ENCODE data around the gene ACTN2. TPM values are rescaled to one million over a fixed set of nuclear protein-coding genes. Genes with fewer than 3 reads are reported as not detected.

Gene ACTN2
- total RNA-seq, 1 experiment from 2014 or later, result 0.49 TPM

GRCh38 chr1:236786453-236786852 lies 100.2 kb downstream of the ACTN2 start:
- intact Hi-C loops (cut with micrococcal nuclease; ENCODE audit: unreplicated experiment), result no loop called here
- in situ Hi-C loops (cut with HindIII; ENCODE audit: low pct_unique_long_range_greater_than_20kb, low sequenced_read_pairs), result no loop called here
- H3K4me3 ChIP-seq (ENCODE audit: low read depth in 2 of 2, low read length in 2 of 2), result no peak overlapping the region
- no peak for ATAC-seq
- TF ChIP-seq TCF7L2 (IDR thresholded peaks at IDR 0.05; ENCODE audit: low read depth, low read length) (no peak), SIN3A (IDR thresholded peaks at IDR 0.05; ENCODE audit: borderline replicate concordance, insufficient read depth, low read depth, low read length) (no peak), REST (IDR thresholded peaks at IDR 0.05; ENCODE audit: insufficient read depth in 1 of 2, low read depth in 2 of 2, low read length in 1 of 2) (no peak), POLR2AphosphoS5 (IDR thresholded peaks at IDR 0.05; ENCODE audit: low read depth, low read length) (no peak), CTCF (IDR thresholded peaks at IDR 0.05) (no peak)
- ChIA-PET CTCF (interaction anchor here (0.6 kb wide), 1 partner anchor 26 kb away, joined by 5 read pairs; no protein-coding TSS in a partner anchor), POLR2A (no interaction called here)
- no peaks in the 10 kb centered on the region; the same call in 1 of the 2 replicates for H3K27me3 ChIP-seq (ENCODE audit: control insufficient read depth, insufficient read depth, low read length)
- H3K27ac ChIP-seq (ENCODE audit: low read length), result no peak overlapping the region
- H3K9me3 ChIP-seq (ENCODE audit: control insufficient read depth, insufficient read depth, low read depth, low read length), result no peaks in the 10 kb centered on the region
- no TSS peak for BruUV-seq (replicated peaks)
- DNase-seq (ENCODE audit: low read depth, low spot score), result no peak
- H3K4me1 ChIP-seq (ENCODE audit: control insufficient read depth, insufficient read depth, low read length), result no peaks in the 10 kb centered on the region
- H3K36me3 ChIP-seq (ENCODE audit: control insufficient read depth, insufficient read depth, low read length), result no peaks in the 10 kb centered on the region

- intact Hi-C loops (cut with micrococcal nuclease; ENCODE audit: unreplicated experiment) (no loop called here), in situ Hi-C loops (cut with HindIII; ENCODE audit: low pct_unique_long_range_greater_than_20kb, low sequenced_read_pairs) (no loop called here)
- Histone ChIP-seq H3K4me1 (ENCODE audit: control insufficient read depth, insufficient read depth, low read length) (peaks cover 9% of the 10 kb centered on the region; the same call in 1 of the 2 replicates), H3K36me3 (ENCODE audit: control insufficient read depth, insufficient read depth, low read length) (peaks cover 2% of the 10 kb centered on the region; the same call in 1 of the 2 replicates), H3K27ac (ENCODE audit: low read length) (peak overlapping the region; percentile 88), H3K9me3 (ENCODE audit: control insufficient read depth, insufficient read depth, low read depth, low read length) (no peaks in the 10 kb centered on the region), H3K27me3 (ENCODE audit: control insufficient read depth, insufficient read depth, low read length) (no peaks in the 10 kb centered on the region; the same call in 1 of the 2 replicates), H3K4me3 (ENCODE audit: low read depth in 2 of 2, low read length in 2 of 2) (peak overlapping the region; percentile 77 to 89)
- ATAC-seq (no peak), DNase-seq (ENCODE audit: low read depth, low spot score) (no peak)
- TF ChIP-seq REST (IDR thresholded peaks at IDR 0.05; ENCODE audit: insufficient read depth in 1 of 2, low read depth in 2 of 2, low read length in 1 of 2) (0 out of 4 replicates have a peak, but pooled peaks of 1 of the 2 experiments have one; percentile 40), POLR2AphosphoS5 (IDR thresholded peaks at IDR 0.05; ENCODE audit: low read depth, low read length) (no peak; the same call in 1 of the 2 replicates)
- CTCF ChIA-PET, result interaction anchor here (0.5 kb wide), 1 partner anchor 41 kb away, joined by 4 read pairs; no protein-coding TSS in a partner anchor
- no TSS peak for BruUV-seq (replicated peaks)
- POLR2A ChIA-PET, result interaction anchor here (1.0 kb wide), 1 partner anchor 25 kb away, joined by 3 read pairs; no protein-coding TSS in a partner anchor
Observed at GRCh38 chr1:236794585-236795034, 108.3 kb downstream of the ACTN2 start.
